Stimulated activated CD8-positive, alpha-beta memory T cell treated with anti-CD3 and anti-CD28 coated beads, Interleukin-15, amount 100 ng/mL, for 1 hour (primary cell): ENCODE measurements around the gene SLC24A5.

Source experiments
- DNase-seq: peaks from one replicate; pipeline ENCODE4 v3.0.0-alpha.2; 2020; ENCODE audit warnings: low read depth

Gene SLC24A5

DNA sequence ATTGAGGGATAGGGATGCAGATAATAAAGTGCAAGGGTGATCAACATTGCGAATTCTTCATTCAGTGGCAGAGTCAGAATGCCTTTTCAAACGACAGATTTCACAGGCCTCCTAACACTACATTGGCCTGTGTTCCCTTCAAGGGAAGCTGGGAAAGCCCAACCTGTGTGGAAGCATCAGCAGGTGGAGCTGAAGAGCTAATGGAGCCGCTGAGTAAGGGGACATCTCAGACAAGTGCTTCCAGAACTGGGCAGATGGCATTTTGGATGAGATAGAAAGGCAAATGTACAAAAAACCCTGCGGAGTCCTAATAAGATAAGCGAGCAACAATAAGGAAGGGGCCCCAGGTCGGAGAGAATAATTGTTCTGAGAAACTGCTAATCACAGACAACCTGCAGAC is 8.5 kb upstream of the SLC24A5 start:
- DNase-seq: no peak

DNA sequence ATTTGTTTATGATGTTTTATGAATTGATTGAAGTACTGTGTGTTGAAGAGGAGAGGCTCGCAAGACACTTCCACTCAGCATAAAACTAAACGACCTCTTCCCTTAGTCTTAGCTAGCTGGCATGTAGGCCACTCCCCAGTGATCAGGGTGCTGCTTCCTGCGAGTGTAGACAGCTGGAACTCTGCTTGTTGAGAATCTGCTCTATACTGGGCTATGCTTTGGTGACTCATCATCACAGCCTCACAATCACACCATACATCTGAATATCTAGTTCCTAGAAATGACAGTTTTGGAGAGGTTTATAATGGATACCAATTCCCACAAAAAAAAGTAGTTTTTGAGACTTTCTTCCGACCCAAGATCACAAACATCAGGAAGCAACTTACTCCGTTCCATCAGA is 1.5 kb upstream of the SLC24A5 start:
- DNase-seq: no peak

DNA sequence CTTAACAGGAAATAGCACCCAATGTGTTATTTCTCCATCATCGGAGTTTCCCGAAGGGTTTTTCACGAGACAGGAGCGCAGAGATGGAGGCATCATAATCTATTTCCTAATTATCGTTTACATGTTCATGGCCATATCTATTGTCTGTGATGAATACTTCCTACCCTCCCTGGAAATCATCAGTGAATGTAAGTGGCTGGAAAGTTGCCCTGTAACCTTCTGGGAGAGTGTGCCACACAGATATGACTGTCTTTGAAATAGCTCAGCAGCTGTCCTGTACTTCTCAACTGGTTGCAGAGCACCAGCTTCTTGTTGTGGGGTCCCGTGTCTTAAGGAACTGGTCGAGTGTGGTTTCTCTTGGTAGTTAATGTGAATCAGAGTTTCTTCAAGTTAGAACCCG is 1.1 kb downstream of the SLC24A5 start:
- no peak for DNase-seq

DNA sequence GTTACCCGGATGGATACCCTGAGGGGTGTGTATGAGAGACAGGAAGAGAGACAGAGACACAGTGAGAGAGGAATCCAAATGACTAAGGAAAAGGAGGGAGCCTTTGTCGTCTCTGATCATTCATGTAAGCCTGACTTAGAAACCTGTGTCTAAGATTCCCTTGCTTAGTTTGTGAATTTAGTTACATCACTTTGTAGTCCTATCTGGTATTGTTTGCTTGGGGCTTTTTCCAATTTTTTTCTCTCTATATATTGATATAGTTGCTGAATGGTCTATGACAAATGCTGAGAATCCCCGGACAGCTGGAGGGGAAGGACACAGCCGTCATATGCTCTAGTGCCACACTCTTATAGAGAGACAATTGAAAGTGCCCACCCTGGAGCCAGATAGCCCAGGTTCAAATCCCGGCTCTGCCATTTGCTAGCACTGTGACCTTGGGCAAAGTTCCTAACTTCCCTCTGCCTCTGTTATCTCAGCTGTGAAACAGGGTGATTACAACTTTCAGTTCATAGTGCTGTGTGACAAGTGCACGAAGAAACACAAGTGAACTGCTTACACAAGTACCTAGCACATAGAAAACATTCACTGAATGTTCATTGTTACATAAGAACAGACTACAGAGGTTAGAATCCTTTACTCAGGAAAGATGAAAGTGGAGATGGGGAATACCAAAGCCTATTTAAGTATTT is 6.0 kb downstream of the SLC24A5 start:
- no peak for DNase-seq

DNA sequence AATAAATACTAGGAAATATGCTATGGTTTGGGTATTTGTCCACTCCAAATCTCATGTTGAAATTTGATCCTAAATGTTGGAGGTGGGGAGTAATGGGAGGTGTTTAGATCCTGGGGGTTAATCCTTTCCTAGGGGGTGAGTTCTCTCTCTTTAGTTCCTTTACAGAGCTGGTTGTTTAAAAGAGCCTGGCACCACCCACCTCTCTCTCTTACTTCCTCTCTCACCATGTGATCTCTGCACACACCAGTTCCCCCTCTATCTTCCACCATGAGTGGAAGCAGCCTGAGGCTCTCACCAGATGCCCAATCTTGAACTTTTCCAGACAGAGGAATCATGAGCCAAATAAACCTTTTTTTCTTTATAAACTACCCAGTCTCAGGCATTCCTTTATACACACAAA is 10.5 kb downstream of the SLC24A5 start:
- no peak for DNase-seq

DNA sequence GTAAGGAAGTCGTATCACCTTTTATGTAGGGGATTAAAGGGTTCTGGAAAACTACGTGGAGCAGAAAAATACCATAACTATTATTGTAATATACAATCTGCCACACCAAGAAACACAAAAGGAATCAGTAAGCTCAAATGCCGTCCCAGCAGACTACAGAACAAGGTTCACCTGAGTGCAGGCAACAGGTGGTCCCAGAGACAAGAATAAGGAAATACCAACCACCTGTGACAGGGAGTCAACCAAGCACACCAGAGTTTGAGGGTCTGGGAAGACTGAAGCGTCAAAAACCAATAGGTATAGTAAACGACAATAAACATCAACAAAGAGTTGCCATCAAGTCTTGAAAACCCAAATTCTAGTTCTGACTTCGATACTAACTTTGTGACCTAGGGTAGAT is 12.1 kb downstream of the SLC24A5 start:
- no peak for DNase-seq

DNA sequence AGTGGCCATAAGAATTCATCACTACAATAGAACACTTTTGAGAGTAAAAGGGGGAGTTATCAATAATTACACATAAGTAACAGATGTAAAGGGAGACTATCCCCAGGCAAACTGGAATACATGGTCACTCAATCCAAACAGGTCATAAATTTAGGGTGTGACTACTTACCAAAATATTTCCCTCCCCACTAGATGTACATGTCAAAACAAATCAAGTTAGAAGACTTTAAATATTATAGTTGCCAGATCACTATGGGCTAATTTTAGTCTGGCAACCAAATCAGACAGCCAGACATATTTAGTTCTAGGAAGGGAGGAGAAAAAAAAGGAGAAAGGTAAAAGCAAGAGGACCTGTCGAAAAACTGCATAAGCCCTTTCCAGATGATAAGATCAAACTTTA is 23.1 kb downstream of the SLC24A5 start:
- DNase-seq: no peak

DNA sequence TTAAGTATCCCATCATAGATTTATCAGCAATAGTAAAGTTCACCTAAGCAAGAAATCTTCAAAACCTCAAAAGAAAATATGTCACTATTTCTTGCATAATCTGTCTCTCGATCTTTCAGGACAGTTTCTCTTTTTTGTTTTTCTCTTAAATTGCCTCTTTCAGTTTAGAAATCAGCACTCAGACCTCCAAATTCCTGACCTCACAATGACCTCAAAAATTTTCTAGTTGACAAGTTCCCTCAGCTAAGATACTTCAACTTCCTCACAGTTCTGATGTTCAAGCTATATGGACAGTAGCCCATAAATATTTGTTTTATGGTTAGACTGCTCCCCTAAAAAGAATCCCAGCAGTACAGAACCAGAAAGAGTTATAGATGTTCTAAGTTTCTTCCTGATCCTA is 24.1 kb downstream of the SLC24A5 start:
- no peak for DNase-seq

DNA sequence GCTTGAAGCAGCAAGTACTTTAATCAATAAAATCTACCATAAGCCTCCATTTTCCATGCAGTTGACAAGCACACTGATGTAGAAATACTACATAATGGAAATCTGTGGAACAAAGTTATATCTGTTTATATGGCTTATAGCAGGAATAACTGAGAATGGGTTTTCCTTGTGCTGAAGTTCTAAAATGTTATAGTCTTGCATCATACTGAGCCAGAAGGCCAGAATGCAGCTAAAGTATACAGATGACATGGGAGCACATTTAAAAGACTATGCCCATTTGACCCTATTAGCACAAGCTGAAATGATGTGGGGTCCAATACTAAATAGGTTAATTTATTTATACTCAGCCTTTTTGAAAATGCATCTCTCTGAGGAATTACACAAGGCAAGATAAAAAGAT is 25.1 kb downstream of the SLC24A5 start:
- no peak for DNase-seq

DNA sequence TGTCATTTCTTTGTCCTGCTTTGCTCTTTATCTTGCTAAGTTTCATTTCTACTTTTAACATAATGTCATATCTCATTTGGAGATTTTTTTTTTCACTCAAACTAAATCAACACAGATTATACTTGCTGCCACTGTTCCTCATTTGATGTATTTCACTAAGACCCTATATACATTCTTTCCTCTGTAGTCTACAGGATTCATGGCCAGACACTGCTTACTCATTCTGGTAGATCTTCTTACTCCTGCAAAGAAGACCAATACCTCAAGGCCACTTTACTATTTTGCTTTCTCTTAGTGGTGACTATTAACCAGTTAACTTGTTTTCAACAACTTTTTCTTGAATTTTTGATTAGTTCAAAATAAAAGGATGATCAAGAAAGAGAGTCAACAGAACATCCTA is 26.6 kb downstream of the SLC24A5 start:
- DNase-seq: no peak

DNA sequence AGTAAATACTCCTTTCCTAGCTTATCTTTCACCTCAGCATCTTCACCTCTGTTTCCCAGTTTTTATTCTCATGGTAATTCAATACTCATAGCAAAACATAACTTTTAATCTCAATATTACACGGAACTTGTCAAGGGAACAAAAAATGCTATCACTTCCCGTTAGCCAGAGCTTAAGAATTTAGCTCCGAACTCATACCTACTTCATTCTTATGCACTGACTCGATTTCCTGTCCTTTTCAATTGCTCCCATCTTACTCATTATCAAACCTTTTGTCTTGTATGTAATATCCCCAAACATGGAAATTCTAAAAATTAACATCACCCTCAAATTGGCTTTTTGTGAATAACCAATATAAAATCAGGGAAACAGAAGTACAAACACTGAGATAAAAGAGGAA is 29.1 kb downstream of the SLC24A5 start:
- DNase-seq: no peak

DNA sequence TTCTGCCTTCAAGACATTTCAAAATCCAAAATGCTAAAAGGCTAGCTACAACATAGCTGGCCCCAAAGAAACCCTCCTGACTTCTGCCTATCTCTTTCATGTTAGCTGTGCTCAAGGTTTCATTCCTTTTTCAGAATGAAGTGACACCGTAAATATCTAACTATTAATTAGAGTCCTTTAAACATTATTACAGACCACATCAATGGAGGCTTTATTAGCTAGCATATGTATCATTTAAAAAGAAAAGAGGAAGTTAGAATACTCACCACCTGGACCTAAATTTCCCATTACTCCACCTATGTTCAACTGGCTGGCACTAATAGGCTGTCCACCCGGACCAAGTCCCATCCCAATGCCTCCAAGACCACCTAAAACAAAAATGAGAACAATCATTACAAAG is 32.7 kb downstream of the SLC24A5 start:
- no peak for DNase-seq

DNA sequence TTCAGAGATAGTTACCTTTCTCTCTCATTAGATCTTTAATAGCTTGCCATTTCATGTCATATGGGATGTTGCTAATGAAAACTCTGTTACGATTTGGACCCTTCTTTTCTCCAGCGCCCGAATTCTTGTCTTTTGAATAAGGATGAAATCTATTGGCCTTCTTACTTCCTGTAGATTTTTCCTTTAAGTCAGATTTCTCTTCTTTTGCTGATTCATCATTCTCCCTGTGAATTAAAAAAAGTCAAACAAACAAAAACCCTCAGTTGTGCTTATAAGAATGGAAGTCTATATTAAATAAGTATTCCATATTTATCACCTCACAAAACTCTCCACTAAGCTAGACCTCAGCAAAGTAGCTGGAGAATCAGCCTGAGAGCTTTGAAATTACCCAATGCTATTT is 47.8 kb downstream of the SLC24A5 start:
- no peak for DNase-seq

DNA sequence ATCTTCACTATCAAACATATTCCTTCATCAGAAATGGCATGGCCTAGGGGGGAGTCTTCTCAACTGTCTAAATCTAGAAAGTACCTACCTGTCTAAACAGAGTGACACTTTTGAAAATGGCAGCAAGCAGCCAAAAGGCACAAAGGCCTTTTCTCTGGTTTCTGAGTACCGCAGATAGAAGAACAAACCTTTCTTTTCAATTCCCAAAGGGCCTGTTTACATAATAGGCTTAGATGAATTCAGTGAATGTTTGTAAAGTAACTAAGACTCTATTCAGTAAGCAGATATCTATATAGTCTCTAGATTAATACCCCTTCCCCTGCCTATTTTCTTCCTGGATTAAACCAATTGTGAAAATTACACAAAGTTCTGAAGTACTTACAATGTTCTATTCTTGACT is 50.2 kb downstream of the SLC24A5 start:
- no peak for DNase-seq

DNA sequence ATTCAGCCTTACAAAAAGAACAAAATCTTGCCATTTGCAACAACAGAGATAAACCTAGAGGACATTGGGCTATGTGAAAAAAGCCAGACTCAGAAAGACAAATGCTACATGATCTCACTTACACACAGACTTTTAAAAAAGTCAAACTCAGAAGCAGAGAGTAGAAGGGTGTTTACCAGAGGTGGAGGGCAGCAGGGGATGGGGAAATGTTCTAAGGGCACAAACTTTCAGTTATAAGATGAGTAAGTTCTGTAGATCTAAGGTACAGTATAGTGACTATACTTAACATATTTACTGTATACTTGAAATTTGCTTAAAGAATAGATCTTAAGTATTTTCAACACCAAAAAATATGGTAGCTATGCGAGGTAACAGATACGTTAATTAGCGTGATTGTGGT is 54.3 kb downstream of the SLC24A5 start:
- no peak for DNase-seq

DNA sequence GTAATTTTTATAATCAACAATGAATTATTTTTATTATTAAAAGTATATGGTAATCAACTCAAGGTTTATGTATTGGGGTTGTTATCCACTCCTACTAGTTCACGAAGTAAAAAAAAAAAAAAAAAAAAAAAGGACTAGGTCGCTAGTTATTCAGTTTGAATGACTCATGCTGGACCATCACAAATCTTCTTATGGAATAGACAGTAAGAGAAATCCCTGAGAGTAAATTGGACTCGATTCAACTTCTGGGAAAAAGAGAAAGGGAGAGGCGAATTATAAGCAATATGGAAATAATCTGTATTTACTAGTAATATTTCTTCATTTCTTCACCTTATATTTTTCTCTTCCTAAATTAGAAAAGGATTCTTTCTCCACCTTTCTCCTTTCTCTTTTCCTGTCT is 55.3 kb downstream of the SLC24A5 start:
- no peak for DNase-seq

DNA sequence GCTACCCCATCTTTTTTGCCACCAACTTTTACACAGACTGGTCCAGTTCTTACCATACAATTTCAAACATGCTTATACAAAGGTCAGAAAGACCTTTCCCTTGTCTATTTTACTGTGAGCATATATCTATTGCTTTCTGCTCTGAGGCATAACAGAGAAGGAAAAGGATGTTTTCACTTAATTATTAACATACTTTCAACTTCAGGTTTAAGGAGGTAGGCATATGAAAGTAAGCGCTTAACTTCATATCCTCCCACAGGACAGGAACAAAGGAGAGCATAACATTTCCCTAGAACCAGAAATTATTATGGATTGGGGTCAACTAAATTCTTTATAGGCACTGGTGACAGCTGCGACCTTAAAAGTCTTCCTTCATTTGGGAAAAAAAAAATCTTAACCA is 56.2 kb downstream of the SLC24A5 start:
- no peak for DNase-seq

DNA sequence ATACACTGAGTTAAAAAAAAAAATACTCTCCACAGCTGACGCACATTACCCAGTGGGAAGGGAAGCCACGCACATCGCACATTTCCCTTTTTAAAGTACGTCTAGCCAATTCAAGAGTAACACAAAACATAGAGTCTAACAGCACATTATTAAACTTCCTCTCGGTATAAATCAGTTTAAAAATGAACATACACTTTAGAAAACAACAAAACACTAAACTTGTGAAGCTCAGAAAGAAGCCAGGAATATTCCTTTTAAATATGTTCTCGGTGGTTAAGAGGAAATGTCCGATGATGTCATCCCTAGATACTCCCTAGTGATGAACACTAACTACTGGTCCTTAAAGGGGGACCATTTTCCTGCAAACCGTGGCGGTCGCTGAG is 56.6 kb downstream of the SLC24A5 start:
- DNase-seq: no peak

DNA sequence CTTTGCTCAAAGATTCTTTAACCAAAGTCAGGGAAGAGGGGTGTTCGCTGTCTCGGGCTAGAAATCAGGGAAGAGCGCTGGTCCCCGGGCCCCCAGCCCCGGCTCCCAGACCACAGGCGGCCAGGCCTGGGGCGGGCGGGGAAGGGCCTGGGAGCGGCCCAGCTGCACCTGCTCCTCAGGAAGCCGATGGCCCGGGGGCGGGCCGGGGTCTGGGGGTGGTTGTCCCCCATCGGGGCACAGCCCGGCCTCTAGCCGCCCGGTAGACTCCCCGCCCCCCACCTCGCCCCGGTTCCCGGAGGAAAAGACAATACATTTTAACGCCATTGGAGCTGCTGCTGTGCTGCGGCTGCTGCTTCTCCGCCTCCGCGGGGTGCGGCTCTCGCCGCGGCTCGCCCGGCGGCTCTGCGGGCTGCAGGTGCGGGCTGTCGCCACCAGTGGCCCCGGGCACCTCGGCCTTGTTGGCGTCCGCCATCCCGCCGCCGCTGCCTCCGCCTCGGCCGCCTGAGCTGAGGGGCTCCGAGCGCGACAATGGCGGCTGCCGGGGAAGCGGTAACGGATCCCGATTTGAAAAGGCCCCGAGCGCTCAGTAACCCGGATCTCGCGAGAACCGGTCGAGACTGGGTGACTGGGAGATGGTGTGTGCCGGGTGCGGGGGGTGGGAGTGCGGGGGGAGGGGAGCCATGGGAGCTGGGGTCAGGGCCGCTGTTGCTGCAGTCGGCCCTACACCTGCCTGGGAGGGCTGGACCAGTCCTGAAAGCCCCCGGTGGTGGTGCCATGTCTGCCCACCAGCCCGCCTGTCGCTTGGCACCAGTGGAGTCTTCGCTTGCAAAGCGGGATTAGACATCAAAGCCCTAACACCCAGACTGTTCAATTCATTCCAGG is 57.2 kb downstream of the SLC24A5 start, which contains the start of gene MYEF2:
Gene MYEF2, minus strand, starts transcription at position 530 of the 882 bp plus-strand sequence. Its CDS starts 58 bp downstream, at position 472.
- peak; percentile 49 for DNase-seq

DNA sequence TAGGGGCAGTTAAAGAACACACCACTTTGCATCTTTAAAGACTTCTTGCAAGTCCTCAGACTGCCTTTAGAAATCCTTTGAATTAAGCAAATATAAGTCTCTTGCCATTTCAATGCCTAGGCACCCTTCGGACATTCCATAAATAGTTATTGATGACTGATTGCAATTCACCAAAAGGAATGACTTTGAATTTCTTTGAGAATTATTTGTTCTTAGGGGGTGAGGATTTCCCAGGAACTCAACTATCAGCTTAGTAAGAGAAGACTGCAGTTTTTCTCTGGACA is 57.8 kb downstream of the SLC24A5 start:
- no peak for DNase-seq

DNA sequence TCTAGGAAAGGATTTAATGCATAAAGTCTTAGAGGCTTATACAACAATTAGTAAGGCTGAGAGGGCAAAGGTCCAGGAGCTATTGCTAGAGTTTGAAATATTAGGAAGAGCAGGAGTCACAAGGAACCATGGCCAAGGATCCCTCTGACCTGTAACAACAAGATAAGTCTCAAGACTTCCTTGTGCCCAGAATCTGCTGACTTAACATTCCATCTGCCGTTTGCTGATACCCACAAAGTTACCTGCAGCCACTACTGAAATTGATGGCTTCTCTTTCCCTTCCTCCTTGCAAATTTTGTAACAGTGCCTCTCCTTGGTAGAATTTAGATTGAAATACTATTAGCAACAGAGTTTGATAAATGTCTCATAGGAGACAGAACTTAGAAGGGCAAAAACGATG is 62.0 kb downstream of the SLC24A5 start:
- DNase-seq: no peak

DNA sequence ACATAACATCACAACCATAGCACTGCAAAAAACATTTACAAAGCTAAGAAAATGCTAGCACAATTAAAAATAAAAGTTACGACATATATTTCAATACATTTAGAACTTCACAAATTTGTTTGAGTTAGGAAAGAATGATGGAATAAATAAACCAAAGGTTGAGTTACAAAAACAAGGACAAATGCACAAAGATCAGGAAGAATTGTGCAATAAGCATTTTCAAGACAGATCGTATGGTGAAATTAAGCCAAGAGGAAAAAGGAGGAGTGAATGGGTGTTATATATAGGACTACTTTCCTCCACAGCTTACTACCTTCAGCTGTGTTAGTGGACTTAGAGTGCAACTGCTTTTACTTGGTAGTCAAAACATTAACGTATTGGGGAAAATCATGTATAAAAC is 64.7 kb downstream of the SLC24A5 start:
- DNase-seq: no peak

DNA sequence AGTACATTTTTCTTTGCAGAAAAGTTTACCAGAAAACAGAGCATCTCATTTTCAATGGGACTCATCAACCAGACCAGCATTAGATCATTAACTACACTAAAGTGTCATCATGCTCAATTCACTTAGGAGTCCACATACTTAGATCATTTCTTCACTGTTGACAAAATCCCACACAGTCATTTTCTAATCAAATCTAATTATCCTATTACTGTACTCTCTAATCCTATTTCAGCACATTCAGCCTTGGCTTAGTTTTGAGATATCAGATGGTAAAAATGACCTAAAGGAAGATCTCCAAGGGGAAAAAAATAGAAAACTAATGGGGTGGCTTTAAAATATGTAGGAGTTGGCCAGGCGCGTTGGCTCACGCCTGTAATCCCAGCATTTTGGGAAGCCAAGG is 65.5 kb downstream of the SLC24A5 start:
- no peak for DNase-seq
